Stomach (tissue), 4 donors: ENCODE measurements around the gene AATK.

Experiments used
- CTCF ChIP-seq, 7 experiments: fragments of 450-650 bp in 4 of 7; fragments of 200-600 bp in 3 of 7; sonication (generic) in 3 of 7; IDR thresholded peaks; one replicate each; pipeline ENCODE4 v1.5.1; 2016 to 2019; ENCODE audit warnings: antibody characterized with exemption in 7 of 7, control low read depth in 2 of 7, mild to moderate bottlenecking in 1 of 7
- POLR2A ChIP-seq, 4 donors: fragments of 450-650 bp; IDR thresholded peaks; one replicate each; pipeline ENCODE4 v1.6.1; 2016; ENCODE audit warnings: antibody characterized with exemption in 4 of 4, control low read depth in 2 of 4, mild to moderate bottlenecking in 1 of 4, moderate library complexity in 1 of 4
- POLR2AphosphoS5 ChIP-seq, 3 donors: sonication (generic); formaldehyde crosslinking; IDR thresholded peaks; one replicate each; pipeline ENCODE4 v1.6.1; 2016; ENCODE audit warnings: antibody characterized with exemption in 3 of 3

GRCh38 chr17:81074875-81075274 lies 91.1 kb downstream of the AATK start:
- TF ChIP-seq CTCF (IDR thresholded peaks at IDR 0.05) (no peak), POLR2AphosphoS5 (IDR thresholded peaks at IDR 0.05) (no peak), POLR2A (IDR thresholded peaks at IDR 0.05) (no peak)
